ENCODE measurements around the gene RNF166.

GRCh38 chr16:88652762-88653063 lies 53.5 kb downstream of the RNF166 start:
- no peak for TF ChIP-seq CTCF (IDR thresholded peaks at IDR 0.05)
- no peak for TF ChIP-seq POLR2A (IDR thresholded peaks at IDR 0.05; ENCODE audit: low read depth)
- no peak for TF ChIP-seq POLR2AphosphoS5 (IDR thresholded peaks at IDR 0.05)
- TF ChIP-seq EP300 (IDR thresholded peaks at IDR 0.05), result no peak

All from esophagus muscularis mucosa (tissue), 4 donors.